SK-N-MC (cell line): ENCODE results near the gene VPS41.

Source experiments
- EZH2 ChIP-seq: fragments of 200-600 bp; sonication (generic); IDR thresholded peaks from one replicate; pipeline ENCODE4 v1.6.1; 2017; ENCODE audit warnings: antibody characterized with exemption
- FOXP2 ChIP-seq: optimal IDR thresholded peaks from 2 replicates; pipeline ENCODE3; 2011; ENCODE audit warnings: mild to moderate bottlenecking, moderate library complexity; ENCODE audit not compliant: insufficient read depth; ENCODE audit errors: extremely low read length, control extremely low read depth
- POLR2AphosphoS5 ChIP-seq: IDR thresholded peaks from 2 replicates; pipeline ENCODE4 v1.6.1; 2012; ENCODE audit warnings: mild to moderate bottlenecking, low read depth, low read length, borderline replicate concordance

DNA sequence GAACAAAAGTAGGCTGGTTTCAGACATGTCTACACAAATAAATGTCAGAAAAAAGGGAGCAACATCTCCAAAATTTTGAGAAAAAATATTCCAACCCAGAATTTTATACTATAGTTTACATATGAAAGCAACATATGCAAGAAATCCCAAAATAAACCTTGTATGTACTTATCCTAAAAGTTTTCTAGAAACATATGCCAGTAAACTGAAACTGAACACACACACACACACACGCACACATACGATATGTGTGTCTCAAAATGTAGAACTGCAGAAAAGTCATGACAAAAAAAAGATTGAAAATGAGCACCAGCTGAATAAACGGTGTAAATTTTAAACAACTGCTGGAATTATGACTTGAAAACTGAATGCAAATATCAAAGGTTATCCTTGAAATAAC lies 81.0 kb downstream of the VPS41 start:
- TF ChIP-seq POLR2AphosphoS5 = no peak
- no peak for TF ChIP-seq EZH2
- TF ChIP-seq FOXP2 = no peak
